ENCODE data around the gene EXOC3. TPM values are rescaled to one million over a fixed set of nuclear protein-coding genes. Genes with fewer than 3 reads are reported as not detected.

EXOC3 gene
- total RNA-seq, 2 experiments from 2014 or later: 31.0 to 58.2 TPM

DNA sequence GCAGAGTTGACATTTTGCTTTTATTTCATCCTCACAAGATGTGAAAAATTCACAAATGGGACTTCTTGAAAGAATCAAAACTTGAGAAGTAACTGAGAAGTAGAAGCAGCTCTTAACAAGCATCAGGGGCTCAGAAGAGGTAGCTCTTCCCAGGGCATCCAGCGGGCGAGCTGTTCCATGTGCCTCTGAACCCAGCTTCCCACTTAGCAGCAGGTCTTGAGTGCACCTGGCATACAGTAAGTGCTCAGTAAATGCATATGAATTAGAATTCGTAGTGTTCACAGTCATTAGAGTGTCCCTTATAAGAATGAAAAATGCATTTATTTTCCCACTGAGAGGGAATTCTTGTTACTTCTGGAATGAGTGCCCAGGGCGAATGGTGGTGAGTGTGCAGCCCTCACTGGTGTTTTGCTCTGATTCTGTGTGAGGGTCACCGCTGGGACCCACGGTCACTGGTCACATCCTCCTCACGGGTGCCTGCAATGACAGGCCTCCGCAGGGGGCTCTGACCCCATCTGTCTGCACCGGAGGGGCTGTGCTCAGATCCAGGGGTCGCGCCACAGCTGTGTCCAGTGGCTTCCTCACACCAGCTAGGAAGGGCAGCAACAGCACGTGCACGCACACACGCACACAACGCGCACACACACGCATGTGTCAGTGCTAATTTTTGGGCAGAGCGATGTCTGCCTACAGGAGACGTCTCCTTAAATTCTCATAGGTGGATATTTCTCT lies 26.9 kb downstream of the EXOC3 start:
- Histone ChIP-seq H3K4me2 (ENCODE audit: low read length) (no peak overlapping the region), H3K9me2 (ENCODE audit: insufficient read depth, low read length) (no peaks in the 10 kb centered on the region), H3K4me1 (ENCODE audit: insufficient read depth, low read length, poor library complexity, severe bottlenecking) (peaks cover 24% of the 10 kb centered on the region), H3K27ac (ENCODE audit: low read depth, low read length, poor library complexity, severe bottlenecking) (no peak overlapping the region), H2AFZ (ENCODE audit: low read length) (no peak overlapping the region), H4K20me1 (ENCODE audit: insufficient read depth, low read length) (peaks cover 4% of the 10 kb centered on the region; the same call in 1 of the 2 replicates), H3K36me3 (ENCODE audit: insufficient read depth, low read length) (peaks cover 34% of the 10 kb centered on the region; the same call in 1 of the 2 replicates), H3K79me2 (ENCODE audit: insufficient read depth, low read depth, low read length) (peaks cover 11% of the 10 kb centered on the region; the same call in 1 of the 2 replicates), H3K9me3 (ENCODE audit: low read length) (no peaks in the 10 kb centered on the region), H3K4me3 (ENCODE audit: low read depth, low read length, poor library complexity, severe bottlenecking) (no peak overlapping the region)
- no peak for DNase-seq (ENCODE audit: low spot score)
- intact Hi-C loops (cut with micrococcal nuclease; ENCODE audit: unreplicated experiment): loop anchor here (10.0 kb wide), 1 partner anchor 145 kb away; the partner anchor contains the start of gene CEP72
- no TSS peak for BruUV-seq (replicated peaks)
- TF ChIP-seq, protein P1, sequence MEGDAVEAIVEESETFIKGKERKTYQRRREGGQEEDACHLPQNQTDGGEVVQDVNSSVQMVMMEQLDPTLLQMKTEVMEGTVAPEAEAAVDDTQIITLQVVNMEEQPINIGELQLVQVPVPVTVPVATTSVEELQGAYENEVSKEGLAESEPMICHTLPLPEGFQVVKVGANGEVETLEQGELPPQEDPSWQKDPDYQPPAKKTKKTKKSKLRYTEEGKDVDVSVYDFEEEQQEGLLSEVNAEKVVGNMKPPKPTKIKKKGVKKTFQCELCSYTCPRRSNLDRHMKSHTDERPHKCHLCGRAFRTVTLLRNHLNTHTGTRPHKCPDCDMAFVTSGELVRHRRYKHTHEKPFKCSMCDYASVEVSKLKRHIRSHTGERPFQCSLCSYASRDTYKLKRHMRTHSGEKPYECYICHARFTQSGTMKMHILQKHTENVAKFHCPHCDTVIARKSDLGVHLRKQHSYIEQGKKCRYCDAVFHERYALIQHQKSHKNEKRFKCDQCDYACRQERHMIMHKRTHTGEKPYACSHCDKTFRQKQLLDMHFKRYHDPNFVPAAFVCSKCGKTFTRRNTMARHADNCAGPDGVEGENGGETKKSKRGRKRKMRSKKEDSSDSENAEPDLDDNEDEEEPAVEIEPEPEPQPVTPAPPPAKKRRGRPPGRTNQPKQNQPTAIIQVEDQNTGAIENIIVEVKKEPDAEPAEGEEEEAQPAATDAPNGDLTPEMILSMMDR (conservative IDR thresholded peaks at IDR 0.05; ENCODE audit: low read length): no peak
- no peak for TF ChIP-seq EZH2phosphoT487 (IDR thresholded peaks at IDR 0.05; ENCODE audit: borderline replicate concordance, low read depth, low read length)
- CTCF ChIA-PET (ENCODE audit: unreplicated experiment): no interaction called here
- POLR2A ChIA-PET: interaction anchor here (0.7 kb wide), 1 partner anchor 24 kb away, joined by 3 read pairs; no protein-coding TSS in a partner anchor

DNA sequence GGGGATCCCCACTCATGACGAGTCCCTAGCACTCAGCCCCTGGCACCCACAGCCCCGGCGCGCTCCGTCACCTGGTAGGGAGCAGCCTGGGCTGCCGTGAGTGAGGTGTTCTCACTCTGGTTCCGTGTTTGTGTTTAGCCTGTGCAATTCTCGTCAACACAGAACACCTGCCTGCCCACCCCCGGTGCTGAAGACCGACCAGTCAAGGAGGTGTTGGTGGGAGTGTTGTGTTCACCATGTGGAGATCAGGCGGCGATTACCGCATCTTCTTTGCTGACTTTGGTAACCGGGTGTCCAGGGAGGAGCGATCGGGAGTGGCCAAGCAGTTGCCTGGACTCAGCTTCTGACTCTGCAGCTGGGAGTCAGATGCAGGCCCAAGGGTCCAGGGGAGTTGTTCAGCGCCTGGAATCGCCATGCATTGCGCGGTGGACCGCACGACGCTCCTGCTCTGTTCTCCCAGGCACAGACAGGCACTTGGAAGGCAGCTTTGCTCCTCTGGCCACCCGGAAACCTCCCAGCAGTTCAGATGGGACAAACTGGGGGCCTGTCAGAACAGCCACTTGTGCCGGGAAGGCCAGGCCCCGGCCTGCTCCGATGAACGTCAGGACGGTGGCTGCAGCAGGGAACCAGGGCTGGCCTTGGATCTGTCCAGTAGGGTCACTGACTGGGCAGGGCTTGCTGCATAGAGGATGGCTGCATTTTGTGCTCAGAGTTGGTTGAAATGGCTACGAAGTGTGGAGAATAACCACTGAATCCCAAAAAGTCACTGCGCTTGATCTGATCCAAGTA lies 28.2 kb downstream of the EXOC3 start:
- intact Hi-C loops (cut with micrococcal nuclease; ENCODE audit: unreplicated experiment): loop anchor here (10.0 kb wide), 1 partner anchor 144 kb away; the partner anchor contains the start of gene CEP72
- ChIA-PET POLR2A (interaction anchor here (0.6 to 0.9 kb wide), 2 partner anchors 59 to 796 kb away, joined by 3 read pairs; no protein-coding TSS in a partner anchor), CTCF (ENCODE audit: unreplicated experiment) (interaction anchor here (0.6 kb wide), 2 partner anchors 47 to 283 kb away, joined by 10 to 24 read pairs; no protein-coding TSS in a partner anchor)
- Histone ChIP-seq H4K20me1 (ENCODE audit: insufficient read depth, low read length) (peaks cover 4% of the 10 kb centered on the region; the same call in 1 of the 2 replicates), H3K27ac (ENCODE audit: low read depth, low read length, poor library complexity, severe bottlenecking) (no peak overlapping the region), H3K9me3 (ENCODE audit: low read length) (no peaks in the 10 kb centered on the region), H3K36me3 (ENCODE audit: insufficient read depth, low read length) (peaks cover 30% of the 10 kb centered on the region; the same call in 1 of the 2 replicates), H3K4me1 (ENCODE audit: insufficient read depth, low read length, poor library complexity, severe bottlenecking) (peaks cover 24% of the 10 kb centered on the region), H3K79me2 (ENCODE audit: insufficient read depth, low read depth, low read length) (peaks cover 11% of the 10 kb centered on the region; the same call in 1 of the 2 replicates), H2AFZ (ENCODE audit: low read length) (no peak overlapping the region), H3K4me3 (ENCODE audit: low read depth, low read length, poor library complexity, severe bottlenecking) (peak overlapping the region; percentile 76), H3K4me2 (ENCODE audit: low read length) (peak overlapping the region; percentile 87), H3K9me2 (ENCODE audit: insufficient read depth, low read length) (no peaks in the 10 kb centered on the region)
- TF ChIP-seq, protein P1 (conservative IDR thresholded peaks at IDR 0.05; ENCODE audit: low read length): no peak
- no peak for TF ChIP-seq EZH2phosphoT487 (IDR thresholded peaks at IDR 0.05; ENCODE audit: borderline replicate concordance, low read depth, low read length)
- no TSS peak for BruUV-seq (replicated peaks)
- no peak for DNase-seq (ENCODE audit: low spot score)

All from OCI-LY7 (cell line).